ENCODE data around the gene JTB.
"Not testable (repeated sequence)": the region's sequence is repeated elsewhere in the genome, so short reads cannot be mapped to it uniquely, and the experiment has no call there.

JTB gene

GRCh38 chr1:153977250-153978240 is at the start of gene JTB:
JTB (minus strand) TSS chr1:153977674; CDS start chr1:153977252, 422 bp downstream.
- DNase-seq: peak; percentile 89

GRCh38 chr1:154019940-154020339 is 42.5 kb upstream of the JTB start:
- DNase-seq: no peak

- no peak for DNase-seq
Measured at GRCh38 chr1:154019269-154019668, 41.8 kb upstream of the JTB start.

DNA sequence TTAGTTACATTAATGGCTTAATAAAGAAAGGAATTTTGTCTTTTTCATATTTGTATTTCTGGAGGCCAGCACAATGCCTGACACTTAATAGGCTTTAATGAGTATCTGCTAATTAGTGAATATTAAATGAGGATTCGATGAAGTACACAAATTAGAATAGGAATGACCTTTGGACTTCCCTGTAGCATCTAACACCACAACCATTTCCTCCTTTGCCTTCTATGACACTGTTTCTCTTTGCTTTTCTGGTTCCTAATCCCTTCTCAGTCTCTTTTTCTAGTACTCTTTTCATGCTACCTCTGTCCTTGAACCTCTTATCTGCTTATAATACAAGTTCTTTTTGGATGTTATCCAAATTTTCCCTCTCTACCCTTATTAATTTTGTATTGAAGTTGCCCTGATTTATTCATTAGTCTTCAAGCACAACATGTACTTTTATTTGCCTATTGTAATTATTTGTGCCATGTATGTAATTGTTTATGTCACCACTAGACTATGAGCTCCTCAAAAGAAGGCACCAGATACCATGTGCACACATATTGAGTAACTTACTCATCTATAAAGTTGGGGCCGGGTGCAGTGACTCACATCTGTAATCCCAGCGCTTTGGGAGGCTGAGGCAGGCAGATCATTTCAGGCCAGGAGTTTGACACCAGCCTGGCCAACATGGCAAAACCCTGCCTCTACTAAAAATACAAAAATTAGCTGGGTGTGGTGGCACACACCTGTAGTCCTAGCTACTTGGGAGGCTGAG is 36.9 kb upstream of the JTB start:
- no peak for DNase-seq

DNA sequence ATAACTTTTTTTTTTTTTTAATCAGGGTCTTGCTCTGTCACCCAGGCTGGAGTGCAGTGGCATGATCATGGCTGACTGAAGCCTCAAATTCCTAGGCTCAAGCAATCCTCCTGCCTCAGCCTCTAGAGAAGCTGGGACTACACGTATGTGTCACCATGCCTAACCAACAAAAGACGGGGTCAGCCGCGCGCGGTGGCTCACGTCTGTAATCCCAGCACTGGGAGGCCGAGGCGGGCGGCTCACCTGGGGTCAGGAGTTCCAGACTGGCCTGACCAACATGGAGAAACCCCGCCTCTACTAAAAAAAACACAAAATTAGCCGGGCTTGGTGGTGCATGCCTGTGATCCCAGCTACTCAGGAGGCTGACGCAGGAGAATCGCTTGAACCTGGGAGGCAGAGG is 35.1 kb upstream of the JTB start:
- DNase-seq: not testable (repeated sequence)

DNA sequence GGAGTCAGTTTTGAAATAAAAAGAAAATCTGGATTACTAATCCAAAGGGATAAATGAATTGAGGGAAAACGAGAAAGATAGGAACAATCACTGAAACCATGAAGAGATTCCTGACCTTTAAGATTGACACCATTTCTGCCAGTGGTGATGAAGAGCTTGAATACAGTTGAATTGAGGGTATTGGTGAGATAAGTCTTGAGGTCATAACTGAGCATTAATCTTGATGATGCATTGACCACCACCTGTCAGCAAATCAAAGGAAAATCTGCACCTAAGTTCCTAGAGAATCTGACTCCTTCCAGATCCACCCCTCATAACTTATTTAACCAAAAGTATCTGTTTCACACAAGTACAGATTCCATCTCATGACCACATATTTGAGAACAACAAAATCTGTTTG is 34.7 kb upstream of the JTB start:
- no peak for DNase-seq

DNA sequence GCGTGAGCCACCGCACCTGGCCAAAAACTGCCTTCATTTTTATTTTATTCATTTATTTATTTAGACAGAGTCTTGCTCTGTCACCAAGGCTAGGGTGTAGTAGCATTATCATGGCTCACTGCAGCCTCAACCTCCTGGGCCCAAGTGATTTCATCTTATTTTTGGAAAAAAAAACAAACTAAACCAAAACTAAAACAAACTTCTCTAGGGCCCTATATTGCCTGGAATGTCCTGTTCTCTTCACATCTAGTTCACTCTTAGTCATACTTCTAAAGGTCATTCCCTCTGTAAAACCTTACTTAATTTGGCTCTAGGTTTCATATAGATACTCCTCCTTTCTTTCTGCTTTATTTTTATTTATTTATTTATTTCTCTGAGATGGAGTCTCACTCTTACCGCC is 28.7 kb upstream of the JTB start:
- no peak for DNase-seq

DNA sequence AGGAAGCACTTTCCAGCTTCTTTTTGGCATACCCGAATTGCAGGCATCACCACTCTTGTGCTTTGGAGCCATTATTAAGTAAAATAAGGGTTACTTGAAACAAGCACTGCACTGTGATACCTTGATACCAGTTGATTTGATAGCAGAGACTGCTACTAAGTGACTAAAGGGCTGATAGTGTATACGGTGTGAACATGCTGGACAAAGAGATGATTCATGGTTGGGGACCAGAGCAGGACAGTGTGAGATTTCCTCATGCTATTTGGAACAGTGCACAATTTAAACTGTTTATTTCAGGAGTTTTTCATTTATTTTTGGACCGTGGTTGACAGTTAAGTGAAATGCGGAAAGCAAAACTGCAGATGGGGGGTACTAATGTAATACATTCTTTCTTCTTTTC is 22.9 kb upstream of the JTB start:
- no peak for DNase-seq

- not testable (repeated sequence) for DNase-seq
Measured at GRCh38 chr1:153996882-153997281, 19.4 kb upstream of the JTB start.

- no peak for DNase-seq
Measured at GRCh38 chr1:153995640-153996039, 18.2 kb upstream of the JTB start.

GRCh38 chr1:153995202-153995601 is 17.7 kb upstream of the JTB start:
- no peak for DNase-seq

DNA sequence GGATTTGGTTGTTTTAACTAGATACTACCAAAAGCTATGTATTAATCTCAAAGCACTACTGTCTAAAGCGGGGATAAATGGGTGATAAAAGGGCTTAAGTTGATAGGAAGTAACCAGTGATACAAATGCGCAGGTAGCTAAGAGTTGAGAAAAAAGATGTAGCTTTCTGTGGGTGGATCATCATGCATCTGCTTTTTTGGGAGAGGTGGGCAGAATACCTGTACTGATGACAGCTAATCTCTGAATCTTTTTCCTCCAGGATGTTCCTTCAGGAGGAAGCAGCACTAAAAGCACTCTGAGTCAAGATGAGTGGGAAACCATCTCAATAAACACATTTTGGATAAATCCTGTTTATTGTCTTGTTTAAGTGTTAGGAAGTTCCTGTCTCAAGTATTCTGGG is 14.3 kb upstream of the JTB start:
- DNase-seq: no peak

DNA sequence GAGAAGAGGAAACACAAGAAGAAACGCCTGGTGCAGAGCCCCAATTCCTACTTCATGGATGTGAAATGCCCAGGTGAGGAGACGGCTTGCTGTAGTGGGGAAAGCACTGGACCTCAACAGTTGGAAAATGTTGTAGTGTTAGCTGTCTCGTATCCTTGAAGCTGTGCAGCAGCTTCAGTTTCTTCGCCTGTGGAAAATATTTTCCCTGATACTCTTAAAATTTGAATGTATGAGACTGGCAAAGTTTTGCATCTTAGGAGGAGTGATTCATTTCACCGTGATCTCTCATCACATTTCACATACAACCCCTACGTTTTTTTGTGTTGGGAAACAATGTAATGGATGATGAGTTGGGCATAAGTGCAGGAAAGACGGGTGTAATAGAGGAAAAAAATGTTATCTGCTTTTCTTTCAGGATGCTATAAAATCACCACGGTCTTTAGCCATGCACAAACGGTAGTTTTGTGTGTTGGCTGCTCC is 13.7 kb upstream of the JTB start:
- DNase-seq: no peak

DNA sequence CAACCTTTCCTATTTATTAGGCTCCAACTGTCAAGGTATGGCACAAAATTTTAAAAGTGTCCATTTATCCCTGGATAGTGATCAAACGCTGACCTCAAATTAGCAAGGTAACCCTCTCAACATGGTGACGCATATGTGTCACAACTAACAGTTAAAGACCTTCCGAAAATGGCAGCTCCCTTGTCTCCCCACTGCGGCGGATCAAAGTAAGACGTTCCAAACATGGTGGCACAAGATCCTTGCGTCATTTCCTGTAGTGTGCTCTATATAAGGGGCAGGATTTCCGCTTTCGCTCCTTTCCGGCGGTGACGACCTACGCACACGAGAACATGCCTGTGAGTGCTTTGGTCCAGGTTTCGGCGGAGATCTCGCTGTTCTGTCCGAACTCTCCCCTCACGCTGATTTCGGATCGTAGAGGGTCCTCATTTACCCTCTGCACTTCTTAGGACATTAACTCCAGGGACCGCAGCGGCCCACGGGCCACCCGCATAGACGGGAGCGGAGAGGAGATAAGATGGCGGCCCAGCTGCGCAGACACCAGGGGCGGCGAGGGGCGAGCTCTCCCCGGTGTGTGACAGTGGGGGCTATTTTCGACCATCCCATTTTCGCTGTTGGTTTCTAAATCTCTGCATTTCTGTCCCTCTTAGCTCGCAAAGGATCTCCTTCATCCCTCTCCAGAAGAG is 13.1 kb upstream of the JTB start, which contains the start of gene RPS27:
Gene RPS27 (plus strand): TSS at position 295 of the 683 bp plus-strand sequence. CDS start 35 bp downstream, at position 330.
- peak; percentile 99 for DNase-seq

DNA sequence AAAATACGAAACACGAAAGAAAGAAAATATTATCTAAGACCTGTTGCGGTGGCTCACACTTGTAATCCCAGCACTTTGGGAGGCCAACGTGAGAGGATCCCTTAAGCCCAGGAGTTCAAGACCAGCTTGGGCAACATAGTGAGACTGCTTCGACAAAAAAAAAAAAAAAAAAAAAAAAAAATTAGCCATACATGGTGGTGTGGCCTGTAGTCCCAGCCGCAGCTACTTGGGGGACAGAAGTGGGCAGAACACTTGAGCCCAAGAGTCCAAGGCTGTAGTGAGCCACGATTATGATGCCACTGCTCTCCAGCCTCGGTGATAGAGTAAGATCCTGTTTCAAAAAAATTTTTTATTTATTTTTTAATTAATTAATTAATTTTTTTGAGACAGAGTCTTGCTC is 10.1 kb upstream of the JTB start:
- no peak for DNase-seq

DNA sequence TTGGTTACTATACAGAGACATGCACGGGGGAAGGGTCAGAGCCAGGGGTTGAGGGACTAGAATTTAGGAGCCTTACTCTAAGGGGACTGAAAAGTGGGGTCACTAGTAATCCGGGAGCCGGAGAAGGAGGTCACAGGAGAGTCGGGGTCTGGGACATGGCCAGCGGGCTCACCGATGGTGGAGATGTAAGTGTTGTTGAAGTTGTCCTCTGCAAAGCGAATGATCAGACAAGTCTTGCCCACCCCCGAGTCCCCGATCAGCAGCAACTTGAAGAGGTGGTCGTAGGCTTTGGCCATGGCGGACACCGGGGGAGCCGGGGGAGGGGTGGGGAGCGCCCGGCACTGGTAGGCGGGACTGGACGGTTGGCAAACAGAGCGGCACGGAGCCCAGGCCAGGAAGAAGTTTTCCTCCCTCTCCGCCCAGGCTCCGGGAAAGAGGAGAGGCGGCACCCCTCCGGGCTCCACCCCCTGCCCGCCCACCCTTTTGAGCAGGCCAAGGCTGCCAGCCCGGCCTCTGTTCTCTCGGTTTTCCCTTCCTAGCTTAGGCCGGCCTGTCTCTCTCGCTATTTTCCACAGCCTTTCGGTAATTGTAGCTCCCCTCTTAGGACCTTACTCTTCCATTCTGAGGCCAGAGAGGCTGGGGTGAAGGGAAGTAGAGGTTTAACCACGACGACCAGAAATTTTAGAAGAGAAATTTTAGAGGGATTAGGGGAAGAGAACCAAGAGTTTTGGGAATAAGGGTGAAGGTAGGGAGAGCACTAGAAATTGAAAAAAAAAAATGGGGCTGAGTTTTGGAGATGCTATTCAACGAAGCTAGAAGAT is 8.7 kb upstream of the JTB start, which contains the start of gene RAB13:
Gene RAB13 (minus strand): TSS at position 399 of the 821 bp plus-strand sequence. CDS start 103 bp downstream, at position 296.
- peak; percentile 83 for DNase-seq

- DNase-seq: peak; percentile 27
Measured at GRCh38 chr1:153985341-153985912, 8.0 kb upstream of the JTB start.

GRCh38 chr1:153984123-153984894 is 6.8 kb upstream of the JTB start:
- no peak for DNase-seq

- DNase-seq: not testable (repeated sequence)
Measured at GRCh38 chr1:153981735-153982134, 4.3 kb upstream of the JTB start.

DNA sequence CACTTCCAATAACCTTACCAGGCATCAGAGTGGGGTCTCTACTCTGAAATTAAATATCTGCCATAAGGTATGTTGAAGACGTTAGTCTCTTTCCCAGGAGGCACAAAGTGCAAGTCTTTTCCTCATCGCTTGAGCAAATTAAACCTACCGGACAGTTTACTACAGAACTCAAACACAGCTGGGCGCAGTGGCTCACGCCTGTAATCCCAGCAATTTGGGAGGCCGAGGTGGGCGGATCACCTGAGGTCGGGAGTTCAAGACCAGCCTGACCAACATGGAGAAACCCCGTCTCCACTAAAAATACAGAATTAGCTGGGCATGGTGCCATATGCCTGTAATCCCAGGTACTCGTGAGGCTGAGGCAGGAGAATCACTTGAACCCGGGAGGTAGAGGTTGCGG is 1.6 kb upstream of the JTB start:
- DNase-seq: not testable (repeated sequence)
